Neural crest cell (in vitro differentiated cells): ENCODE measurements around the gene EML5. TPM values are rescaled to one million over a fixed set of nuclear protein-coding genes. Genes with fewer than 3 reads are reported as not detected.

ENCODE experiments used
- DNase-seq: peaks from one replicate; pipeline ENCODE4 v3.0.0; 2021; ENCODE audit warnings: low read depth, mixed read lengths, low spot score
- H3K27ac Mint-ChIP-seq: one replicate; pipeline ENCODE4 v1.8.0; 2021; ENCODE audit warnings: mild to moderate bottlenecking, mixed read lengths; ENCODE audit not compliant: unreplicated experiment
- H3K27me3 Mint-ChIP-seq: 2 replicates; pipeline ENCODE4 v1.8.0; 2021; ENCODE audit warnings: low read depth, mild to moderate bottlenecking, mixed read lengths
- H3K36me3 Mint-ChIP-seq: 2 replicates; pipeline ENCODE4 v1.8.0; 2021; ENCODE audit warnings: low read depth, mild to moderate bottlenecking, mixed read lengths
- H3K4me1 Mint-ChIP-seq: 2 replicates; pipeline ENCODE4 v1.8.0; 2021; ENCODE audit warnings: mixed read lengths
- H3K4me3 Mint-ChIP-seq: one replicate; pipeline ENCODE4 v1.8.0; 2021; ENCODE audit warnings: mild to moderate bottlenecking, mixed read lengths
- H3K9me3 Mint-ChIP-seq: 2 replicates; pipeline ENCODE4 v1.8.0; 2021; ENCODE audit warnings: mixed read lengths
- CTCF ChIP-seq: fragments of 200-600 bp; sonication (generic); conservative IDR thresholded peaks from 2 replicates; pipeline ENCODE4 v1.5.0; 2021; ENCODE audit warnings: antibody characterized with exemption, mild to moderate bottlenecking
- total RNA-seq: library from RNA; stranded (reverse); gene quantifications from 2 replicates; pipeline ENCODE4 v1.2.1, GENCODE V29; 2021

Gene EML5
- total RNA-seq, 1 donor from 2014 or later = 1.3 TPM

DNA sequence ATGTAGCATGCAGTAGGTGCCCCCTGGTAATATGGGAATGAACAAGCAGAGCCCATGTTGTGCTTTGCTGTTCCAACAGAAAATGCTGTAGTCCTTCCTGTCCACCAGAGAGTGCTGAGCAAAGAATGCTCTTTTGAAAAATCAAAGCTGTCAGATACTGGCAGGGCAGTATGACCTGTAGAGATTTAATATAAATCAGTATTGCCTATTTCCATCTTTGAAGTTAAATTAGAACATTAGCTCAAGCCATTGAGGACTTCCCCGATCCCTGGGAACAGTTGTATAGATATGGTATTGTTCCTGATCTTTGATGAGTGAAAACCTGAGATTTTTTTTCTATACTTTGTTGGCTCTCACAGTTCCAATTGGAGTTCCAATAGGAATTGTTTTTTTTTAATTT lies 44.7 kb upstream of the EML5 start:
- H3K36me3 Mint-ChIP-seq = no peaks in the 10 kb centered on the region
- H3K9me3 Mint-ChIP-seq = no peaks in the 10 kb centered on the region
- H3K27me3 Mint-ChIP-seq = no peaks in the 10 kb centered on the region
- H3K4me1 Mint-ChIP-seq = peaks cover 14% of the 10 kb centered on the region
- no peak for TF ChIP-seq CTCF
- H3K4me3 Mint-ChIP-seq = no peak overlapping the region
- DNase-seq = no peak
- H3K27ac Mint-ChIP-seq = no peak overlapping the region

- Mint-ChIP-seq H3K36me3 (peaks cover 14% of the 10 kb centered on the region), H3K27ac (no peak overlapping the region), H3K4me1 (peaks cover 14% of the 10 kb centered on the region), H3K27me3 (no peaks in the 10 kb centered on the region), H3K4me3 (no peak overlapping the region), H3K9me3 (peaks cover 7% of the 10 kb centered on the region)
- no peak for DNase-seq
- TF ChIP-seq CTCF = no peak
Observed at GRCh38 chr14:88835661-88836060, 42.9 kb upstream of the EML5 start.

DNA sequence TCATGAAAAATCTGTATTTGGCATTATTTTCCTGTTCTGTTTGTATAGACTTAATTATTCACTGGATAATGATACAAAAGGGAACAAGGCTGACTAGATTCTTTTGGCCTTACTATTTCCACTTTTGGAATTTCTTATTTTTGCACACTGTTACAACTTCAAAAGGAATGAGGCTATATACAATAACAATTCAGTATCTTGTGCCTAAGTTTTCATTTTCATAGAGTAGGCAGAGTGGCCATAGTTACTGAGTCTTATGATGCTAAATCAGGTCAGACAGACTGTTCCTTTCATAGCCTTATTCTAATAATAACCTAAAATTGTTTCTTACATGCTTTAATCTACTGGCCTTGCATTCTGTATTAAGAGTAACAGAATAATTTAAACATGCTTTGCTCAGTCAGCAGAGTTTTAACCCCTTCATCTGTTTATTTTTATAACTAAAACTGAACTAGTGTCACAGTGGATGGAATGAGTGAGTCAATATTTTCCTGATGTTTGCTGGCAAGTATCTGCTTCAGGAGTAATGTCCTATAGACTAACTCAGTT lies 42.2 kb upstream of the EML5 start:
- H3K4me3 Mint-ChIP-seq = no peak overlapping the region
- peaks cover 16% of the 10 kb centered on the region for H3K4me1 Mint-ChIP-seq
- peaks cover 7% of the 10 kb centered on the region for H3K9me3 Mint-ChIP-seq
- H3K27ac Mint-ChIP-seq = no peak overlapping the region
- DNase-seq = no peak
- H3K27me3 Mint-ChIP-seq = no peaks in the 10 kb centered on the region
- H3K36me3 Mint-ChIP-seq = peaks cover 19% of the 10 kb centered on the region
- TF ChIP-seq CTCF = no peak

GRCh38 chr14:88831284-88831683 lies 38.5 kb upstream of the EML5 start:
- no peaks in the 10 kb centered on the region for H3K27me3 Mint-ChIP-seq
- H3K4me3 Mint-ChIP-seq = no peak overlapping the region
- no peak overlapping the region for H3K27ac Mint-ChIP-seq
- peaks cover 20% of the 10 kb centered on the region for H3K36me3 Mint-ChIP-seq
- H3K9me3 Mint-ChIP-seq = peaks cover 7% of the 10 kb centered on the region
- no peak for DNase-seq
- peaks cover 45% of the 10 kb centered on the region for H3K4me1 Mint-ChIP-seq
- no peak for TF ChIP-seq CTCF

- Mint-ChIP-seq H3K27ac (peak overlapping the region; percentile 8), H3K4me1 (peaks cover 49% of the 10 kb centered on the region), H3K9me3 (peaks cover 7% of the 10 kb centered on the region), H3K4me3 (no peak overlapping the region), H3K36me3 (peaks cover 20% of the 10 kb centered on the region), H3K27me3 (no peaks in the 10 kb centered on the region)
- no peak for DNase-seq
- no peak for TF ChIP-seq CTCF
Observed at GRCh38 chr14:88829685-88830302, 37.0 kb upstream of the EML5 start.
